GM19099 (cell line): ENCODE results near the gene PLGLB1.
"Not testable (repeated sequence)": the region's sequence is repeated elsewhere in the genome, so short reads cannot be mapped to it uniquely, and the experiment has no call there.

ENCODE experiments used
- POLR2A ChIP-seq: IDR thresholded peaks from 3 replicates; pipeline ENCODE4 v1.6.1; 2011; ENCODE audit warnings: low read depth; ENCODE audit not compliant: insufficient read length; ENCODE audit errors: extremely low read depth

PLGLB1 gene

DNA sequence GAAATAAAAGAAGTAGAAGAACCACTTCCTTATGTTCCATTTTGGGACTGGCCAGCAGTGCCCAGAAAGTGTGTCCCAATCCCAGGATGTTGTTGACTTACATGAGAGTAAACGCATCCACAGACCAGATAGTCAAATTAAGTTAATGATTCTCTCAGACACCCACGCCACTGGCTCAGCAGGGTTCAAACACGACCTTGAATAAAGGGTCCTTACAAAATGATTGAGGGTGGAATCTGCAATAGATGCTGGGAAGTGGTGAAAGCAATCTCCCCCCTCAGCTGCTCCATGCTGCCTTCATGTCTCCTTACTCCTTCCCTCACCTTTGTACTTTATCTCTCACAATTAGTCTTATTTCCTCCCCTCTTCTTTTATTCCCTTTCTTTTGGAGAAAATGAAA lies at the start of gene PLGLB1:
PLGLB1 (minus strand) TSS at position 101 of the 400 bp plus-strand sequence; CDS start at position 40, 61 bp downstream.
- TF ChIP-seq POLR2A = not testable (repeated sequence)
